NCI-H187 (cell line): ENCODE results near the gene WDR83.
"Not testable (repeated sequence)": the region's sequence is repeated elsewhere in the genome, so short reads cannot be mapped to it uniquely, and the experiment has no call there.

ENCODE experiments used
- DNase-seq, 2 experiments: peaks; one replicate each; lab custom pipeline; 2025; lab: John Stamatoyannopoulos, UW

Gene WDR83

GRCh38 chr19:12687496-12688196 is 21.0 kb downstream of the WDR83 start, which contains the start of gene GNG14:
TSS of gene GNG14 (plus strand) at chr19:12687998. CDS start at chr19:12688049, 51 bp downstream.
- no peak for DNase-seq

GRCh38 chr19:12689012-12689411 is 22.4 kb downstream of the WDR83 start:
- no peak for DNase-seq

DNA sequence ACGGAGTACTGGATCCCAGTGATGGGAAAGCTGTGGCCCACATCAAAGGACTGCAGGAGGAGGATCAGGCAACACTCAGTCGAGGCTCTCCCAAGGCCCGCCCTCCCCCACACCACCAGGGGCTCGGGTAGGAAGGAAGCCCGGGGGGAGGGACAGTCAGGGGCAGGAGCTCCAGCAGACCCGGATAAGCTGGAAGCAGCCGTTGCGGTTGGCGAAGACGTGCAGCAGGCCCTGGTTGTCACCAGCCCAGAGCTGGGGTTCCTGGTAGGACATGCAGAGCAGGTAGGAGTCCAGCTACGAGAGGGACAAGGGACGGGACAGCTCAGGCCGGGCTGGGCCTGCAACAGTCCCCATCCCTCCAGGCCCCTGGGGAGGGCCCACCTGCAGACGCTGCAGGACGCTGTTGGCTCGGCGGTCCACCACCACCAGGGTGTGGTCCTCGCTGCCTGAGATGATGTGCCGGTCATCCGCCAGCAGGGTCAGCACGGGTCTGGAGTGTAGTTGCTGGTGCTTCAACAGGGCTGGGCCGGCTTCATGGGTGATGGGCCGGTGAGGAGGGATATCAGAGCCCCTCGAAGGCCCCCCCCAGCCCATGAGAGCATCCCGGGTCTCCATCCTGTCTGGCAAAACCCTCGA is 23.1 kb downstream of the WDR83 start:
- no peak for DNase-seq

GRCh38 chr19:12692960-12693359 is 26.4 kb downstream of the WDR83 start:
- no peak for DNase-seq

- DNase-seq, result no peak
These were observed 28.0 kb downstream of the WDR83 start for GRCh38 chr19:12694641-12695040.

- no peak for DNase-seq
These were observed 28.5 kb downstream of the WDR83 start for GRCh38 chr19:12695096-12695495.

DNA sequence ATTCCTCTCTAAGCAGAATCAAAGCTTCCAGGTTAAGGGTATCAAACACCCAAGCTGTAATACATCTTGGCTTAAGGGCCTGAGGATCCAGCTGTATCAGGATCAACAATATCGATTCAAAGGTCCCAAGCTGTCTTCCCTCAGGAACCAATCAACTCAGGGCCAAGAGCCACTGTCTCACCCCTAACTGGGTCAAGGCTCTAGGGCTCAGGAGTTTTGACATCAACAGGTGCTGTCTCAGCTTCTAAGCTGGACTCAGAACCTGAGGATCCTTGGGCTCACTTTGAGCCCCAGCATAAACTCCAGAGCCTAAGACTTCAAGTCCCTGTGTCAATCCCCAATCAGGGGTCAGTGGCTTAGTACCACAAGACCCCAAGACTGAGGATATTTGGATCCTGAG is 28.9 kb downstream of the WDR83 start:
- no peak for DNase-seq

DNA sequence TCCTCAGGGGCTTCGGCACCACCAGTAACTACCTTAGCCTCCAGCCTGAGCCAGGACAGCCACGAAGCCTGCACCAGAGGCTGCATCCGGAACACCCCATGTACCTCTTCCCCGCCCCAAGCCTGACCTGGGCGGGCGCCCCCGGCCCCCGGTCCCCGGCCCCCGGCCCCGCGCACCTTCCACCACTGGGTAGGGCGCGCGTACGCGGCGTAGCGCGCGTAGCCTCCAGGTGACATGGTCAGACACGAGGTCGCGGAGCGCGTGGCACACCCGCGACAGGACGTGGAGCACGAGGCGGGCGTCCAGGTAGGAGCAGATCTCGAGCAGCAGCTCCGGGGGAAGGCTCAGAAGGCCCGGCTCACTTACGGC is 29.4 kb downstream of the WDR83 start:
- no peak for DNase-seq

- peak; percentile 75 to 88 for DNase-seq
These were observed 30.0 kb downstream of the WDR83 start, which contains the start of gene FBXW9 for GRCh38 chr19:12696366-12697335. TSS of gene FBXW9 (minus strand) at chr19:12696631. CDS start at chr19:12696581, 50 bp downstream.

DNA sequence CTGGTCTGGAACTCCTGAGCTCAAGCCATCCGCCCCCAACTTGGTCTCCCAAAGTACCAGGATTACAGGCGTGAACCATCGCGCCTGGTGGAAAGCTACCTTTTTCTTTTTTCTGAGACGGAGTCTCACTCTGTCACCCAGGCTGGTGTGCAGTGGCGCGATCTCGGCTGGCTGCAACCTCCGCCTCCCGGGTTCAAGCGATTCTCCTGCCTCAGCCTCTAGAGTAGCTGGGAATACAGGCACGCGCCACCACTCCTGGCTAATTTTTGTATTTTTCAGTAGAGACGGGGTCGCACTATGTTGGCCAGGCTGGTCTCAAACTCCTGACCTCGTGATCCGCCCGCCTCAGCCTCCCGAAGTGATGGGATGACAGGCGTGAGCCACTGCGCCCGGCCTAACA is 30.8 kb downstream of the WDR83 start:
- DNase-seq, result not testable (repeated sequence)

DNA sequence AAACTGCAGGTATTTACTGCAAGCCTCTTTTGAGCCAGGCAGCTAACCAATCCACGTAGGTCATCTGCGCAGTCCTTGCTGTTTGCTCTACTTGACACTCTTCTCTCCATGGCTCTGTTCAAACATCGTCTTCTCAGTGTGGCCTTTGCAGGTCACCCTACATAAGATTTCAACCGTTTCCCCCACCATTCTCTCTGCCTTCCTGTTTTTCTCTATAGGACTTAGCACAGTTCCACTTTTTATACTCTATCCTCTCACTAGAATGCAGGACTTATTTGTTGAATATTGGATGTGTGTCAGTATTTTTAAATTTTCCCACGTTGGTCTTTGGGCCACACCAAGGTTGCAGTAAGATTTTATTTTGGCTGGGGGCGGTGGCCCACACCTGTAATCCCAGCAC is 31.5 kb downstream of the WDR83 start:
- no peak for DNase-seq

DNA sequence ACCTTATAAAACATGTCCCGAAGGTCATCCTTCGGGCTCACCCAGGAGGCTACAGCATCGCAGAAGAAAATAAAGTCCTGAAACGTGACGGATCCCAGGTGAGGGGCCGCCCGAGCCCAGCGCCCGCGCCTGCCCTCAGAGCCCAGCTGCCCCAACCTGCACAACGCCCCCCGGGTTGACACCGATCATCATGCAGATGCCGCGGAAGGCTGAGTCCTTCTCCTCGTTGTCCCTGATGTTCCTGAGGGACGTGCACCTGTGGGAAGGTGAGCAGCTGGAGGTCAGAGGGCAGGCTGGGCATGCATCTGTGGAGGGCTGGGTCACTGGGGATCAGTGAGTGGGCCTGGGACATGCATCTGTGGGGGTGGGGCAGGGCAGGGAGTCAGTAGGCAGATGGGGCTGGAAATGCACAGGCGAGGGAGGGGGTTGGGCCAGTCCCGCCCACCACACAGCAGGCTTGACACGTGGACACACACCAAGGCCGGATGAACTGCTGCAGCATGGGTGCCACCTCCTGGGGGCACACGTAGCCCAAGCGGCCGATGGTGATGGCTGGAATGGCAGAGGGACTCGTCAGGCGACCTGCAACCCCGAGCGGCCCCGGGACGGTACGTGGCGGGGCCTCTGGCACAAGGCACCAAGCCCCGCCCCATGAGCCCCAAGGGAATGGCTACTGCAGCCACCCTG is 35.1 kb downstream of the WDR83 start:
- no peak for DNase-seq

- no peak for DNase-seq
These were observed 36.4 kb downstream of the WDR83 start for GRCh38 chr19:12703046-12703445.

DNA sequence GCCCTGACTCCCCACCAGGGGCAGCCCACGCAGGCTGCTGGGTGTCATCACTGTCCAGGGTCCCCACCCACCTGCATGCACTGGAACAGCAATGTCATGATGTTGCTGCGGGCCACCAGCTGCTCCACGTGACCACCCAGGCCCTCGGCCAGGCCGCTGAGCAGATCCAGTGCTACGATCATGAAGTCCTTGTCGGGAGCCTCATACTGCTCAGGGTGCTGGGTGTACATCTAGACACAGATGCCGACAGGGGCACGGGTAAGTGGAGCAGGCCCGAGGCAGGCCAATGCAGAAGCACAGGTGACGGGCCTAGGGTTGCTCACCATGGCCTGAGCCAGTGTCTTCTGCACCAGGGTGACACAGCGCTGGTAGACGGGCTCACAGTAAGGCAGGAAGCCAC is 38.6 kb downstream of the WDR83 start:
- DNase-seq, result no peak

- no peak for DNase-seq
These were observed 39.2 kb downstream of the WDR83 start for GRCh38 chr19:12705654-12706331.

DNA sequence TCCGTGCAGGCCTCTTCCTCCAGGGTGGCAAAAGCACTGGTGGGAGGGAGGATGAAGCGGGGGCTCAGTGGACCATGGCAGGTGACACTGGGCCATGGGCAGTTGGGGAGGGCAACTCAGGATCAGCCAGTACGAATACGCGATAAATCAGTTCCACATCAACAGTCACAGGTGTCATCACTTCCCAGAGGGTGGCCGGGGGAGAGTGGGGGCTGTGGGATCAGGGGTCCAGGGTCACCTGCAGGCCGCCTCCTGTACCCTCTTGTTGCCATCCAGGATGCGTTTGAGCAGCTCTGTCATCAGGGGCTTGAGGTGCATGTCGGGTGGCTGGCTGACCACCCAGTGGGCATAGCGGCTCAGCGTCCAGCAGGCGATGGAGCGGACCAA is 39.7 kb downstream of the WDR83 start:
- DNase-seq, result no peak

- DNase-seq, result no peak
These were observed 42.0 kb downstream of the WDR83 start for GRCh38 chr19:12708641-12709040.

GRCh38 chr19:12711187-12711586 is 44.6 kb downstream of the WDR83 start:
- DNase-seq, result no peak

DNA sequence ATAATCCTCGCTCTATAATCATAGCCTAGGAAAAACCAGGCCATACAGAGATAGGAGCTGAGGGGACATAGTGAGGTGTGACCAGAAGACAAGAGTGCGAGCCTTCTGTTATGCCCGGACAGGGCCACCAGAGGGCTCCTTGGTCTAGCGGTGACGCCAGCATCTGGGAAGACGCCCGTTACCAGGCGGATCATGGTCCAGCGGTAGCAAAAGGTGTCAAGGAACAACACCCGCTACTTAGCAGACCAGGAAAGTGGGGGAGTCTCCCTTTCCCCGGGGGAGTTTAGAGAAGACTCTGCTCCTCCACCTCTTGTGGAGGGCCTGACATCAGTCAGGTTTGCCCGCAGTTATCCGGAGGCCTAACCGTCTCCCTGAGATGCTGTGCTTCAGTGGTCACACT is 45.5 kb downstream of the WDR83 start:
- DNase-seq, result not testable (repeated sequence)

DNA sequence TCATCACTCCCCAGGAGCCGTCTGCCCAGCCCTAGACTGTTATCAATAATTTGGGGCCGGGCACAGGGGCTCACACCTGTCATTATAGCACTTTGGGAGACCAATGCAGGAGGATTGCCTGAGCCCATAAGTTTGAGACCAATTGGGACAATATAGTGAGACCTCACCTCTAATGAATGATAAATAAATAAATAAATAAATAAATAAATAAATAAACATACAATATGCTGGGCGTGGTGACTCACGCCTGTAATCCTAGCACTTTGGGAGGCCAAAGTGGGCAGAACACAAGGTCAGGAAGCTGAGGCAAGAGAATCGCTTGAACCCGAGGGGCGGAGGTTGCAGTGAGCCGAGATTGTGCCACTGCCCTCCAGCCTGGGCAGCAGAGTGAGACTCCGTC is 46.7 kb downstream of the WDR83 start:
- DNase-seq, result not testable (repeated sequence)

DNA sequence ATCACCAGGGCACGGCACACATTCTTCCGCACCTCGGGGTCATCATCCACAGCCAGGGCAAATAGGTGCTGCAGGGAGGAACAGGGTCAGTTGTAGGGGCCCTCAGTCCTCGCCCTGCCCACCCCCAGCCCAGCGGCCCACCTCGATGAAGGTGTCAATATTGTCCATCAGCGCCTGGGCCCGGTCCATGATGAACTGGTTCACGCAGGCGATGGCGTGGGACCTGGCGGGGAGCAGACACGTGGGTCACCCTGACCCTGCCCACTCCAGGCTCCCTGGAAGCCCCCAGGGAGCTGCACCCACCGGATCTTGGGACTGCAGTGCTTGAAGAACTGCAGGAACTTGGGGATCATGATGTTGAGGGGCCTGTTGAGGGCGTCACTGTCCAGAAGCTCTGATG is 48.5 kb downstream of the WDR83 start:
- DNase-seq, result no peak
